HG03457 (cell line): Measurements from ENCODE around the gene LCA5.
"Not testable (repeated sequence)": the region's sequence is repeated elsewhere in the genome, so short reads cannot be mapped to it uniquely, and the experiment has no call there.

Experiments
- ATAC-seq: cut with Tn5 transposase; IDR thresholded peaks from one replicate; pipeline ENCODE4 v1.9.1; 2021; ENCODE audit warnings: moderate number of reproducible peaks; ENCODE audit not compliant: unreplicated experiment

Gene LCA5

GRCh38 chr6:79468116-79468515, 69.1 kb downstream of the LCA5 start:
- ATAC-seq, result no peak

GRCh38 chr6:79467716-79468115, 69.5 kb downstream of the LCA5 start:
- no peak for ATAC-seq

- ATAC-seq, result no peak
These were observed 70.9 kb downstream of the LCA5 start for GRCh38 chr6:79466207-79466834.

GRCh38 chr6:79465381-79465780, 71.8 kb downstream of the LCA5 start:
- ATAC-seq, result no peak

- ATAC-seq, result no peak
These were observed 73.6 kb downstream of the LCA5 start for GRCh38 chr6:79463621-79464050.

- no peak for ATAC-seq
These were observed 76.0 kb downstream of the LCA5 start for GRCh38 chr6:79461205-79461604.

- no peak for ATAC-seq
These were observed 81.8 kb downstream of the LCA5 start for GRCh38 chr6:79455446-79455845.

- no peak for ATAC-seq
These were observed 83.6 kb downstream of the LCA5 start for GRCh38 chr6:79453558-79454042.

GRCh38 chr6:79450984-79451383, 86.2 kb downstream of the LCA5 start:
- ATAC-seq, result no peak

- no peak for ATAC-seq
These were observed 91.2 kb downstream of the LCA5 start for GRCh38 chr6:79446006-79446405.

GRCh38 chr6:79443876-79444275, 93.4 kb downstream of the LCA5 start:
- not testable (repeated sequence) for ATAC-seq

- no peak for ATAC-seq
These were observed 96.0 kb downstream of the LCA5 start for GRCh38 chr6:79441192-79441591.

GRCh38 chr6:79440598-79440997, 96.6 kb downstream of the LCA5 start:
- no peak for ATAC-seq

- ATAC-seq, result no peak
These were observed 99.2 kb downstream of the LCA5 start for GRCh38 chr6:79438030-79438429.

- ATAC-seq, result no peak
These were observed 101.0 kb downstream of the LCA5 start for GRCh38 chr6:79436241-79436640.

GRCh38 chr6:79435746-79436145, 101.5 kb downstream of the LCA5 start:
- no peak for ATAC-seq
